HG03469 (cell line): ENCODE measurements around the gene LSM3.
"Not testable (repeated sequence)": the region's sequence is repeated elsewhere in the genome, so short reads cannot be mapped to it uniquely, and the experiment has no call there.

Experiments used
- ATAC-seq: cut with Tn5 transposase; IDR thresholded peaks from one replicate; pipeline ENCODE4 v1.9.1; 2021; ENCODE audit warnings: mild to moderate bottlenecking, moderate library complexity, moderate number of reproducible peaks; ENCODE audit not compliant: unreplicated experiment

Gene LSM3

DNA sequence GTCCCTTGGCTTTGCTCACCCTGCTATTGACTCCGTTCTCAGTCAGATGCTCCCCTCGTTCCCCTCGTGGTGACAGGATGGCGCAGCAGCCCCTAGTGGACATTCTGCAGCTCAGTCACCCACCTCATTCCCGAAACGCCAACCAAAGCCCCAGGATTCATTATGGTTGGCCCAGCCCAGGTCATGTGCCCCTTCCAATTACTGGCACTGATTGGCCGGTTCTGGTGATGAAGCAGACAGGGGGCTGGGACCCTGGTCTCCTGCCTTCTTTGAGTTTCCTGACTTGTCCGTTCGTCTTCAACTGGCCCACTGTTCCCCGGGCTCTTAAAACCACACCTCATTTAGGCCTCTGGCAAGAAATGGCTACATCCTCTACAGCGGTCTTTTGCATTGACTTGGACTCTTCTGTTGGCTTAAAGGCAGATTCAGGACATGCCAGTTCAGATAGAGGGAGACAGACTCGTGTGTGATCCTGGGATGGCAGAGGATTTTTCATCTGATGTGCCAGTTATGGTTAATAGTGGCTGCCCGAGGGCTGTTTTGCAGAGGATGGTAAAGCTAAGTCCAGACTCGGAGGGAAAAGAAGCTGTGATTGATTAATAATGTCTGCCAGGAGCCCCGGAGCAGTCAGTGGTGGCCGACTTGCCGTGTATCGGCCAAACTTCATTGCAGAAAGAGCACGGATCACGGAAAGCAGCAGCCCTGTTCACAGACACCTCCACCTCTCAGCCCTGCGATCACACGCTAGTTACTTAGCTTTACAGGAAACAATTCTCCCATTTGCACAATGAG is 37.8 kb downstream of the LSM3 start:
- no peak for ATAC-seq

GRCh38 chr3:14218355-14218754 is 39.7 kb downstream of the LSM3 start:
- ATAC-seq: no peak

- no peak for ATAC-seq
These were observed 42.3 kb downstream of the LSM3 start for GRCh38 chr3:14220933-14221332.

DNA sequence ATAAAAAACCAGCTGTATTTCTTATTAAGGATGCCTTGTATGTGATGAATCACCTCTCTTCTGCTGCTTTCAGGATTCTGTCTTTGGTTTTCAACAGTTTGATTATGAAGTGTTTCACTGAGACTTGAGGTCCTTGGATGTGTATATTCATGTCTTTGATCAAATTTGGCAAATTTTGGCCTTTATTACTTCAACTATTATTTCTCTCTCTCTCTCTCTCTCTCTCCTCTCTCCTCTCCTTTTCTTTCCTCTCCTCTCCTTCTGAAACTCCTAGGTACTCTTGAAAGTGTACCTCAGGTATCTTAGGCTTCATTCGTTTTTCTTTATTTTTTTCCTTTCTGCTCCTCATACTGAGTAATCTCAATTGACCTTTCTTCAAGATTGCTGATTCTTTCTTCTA is 43.3 kb downstream of the LSM3 start:
- no peak for ATAC-seq

GRCh38 chr3:14222457-14222856 is 43.8 kb downstream of the LSM3 start:
- no peak for ATAC-seq

GRCh38 chr3:14222900-14223594 is 44.4 kb downstream of the LSM3 start:
- no peak for ATAC-seq

GRCh38 chr3:14223595-14223994 is 45.0 kb downstream of the LSM3 start:
- peak; percentile 46 for ATAC-seq

- no peak for ATAC-seq
These were observed 46.3 kb downstream of the LSM3 start for GRCh38 chr3:14224895-14225294.

DNA sequence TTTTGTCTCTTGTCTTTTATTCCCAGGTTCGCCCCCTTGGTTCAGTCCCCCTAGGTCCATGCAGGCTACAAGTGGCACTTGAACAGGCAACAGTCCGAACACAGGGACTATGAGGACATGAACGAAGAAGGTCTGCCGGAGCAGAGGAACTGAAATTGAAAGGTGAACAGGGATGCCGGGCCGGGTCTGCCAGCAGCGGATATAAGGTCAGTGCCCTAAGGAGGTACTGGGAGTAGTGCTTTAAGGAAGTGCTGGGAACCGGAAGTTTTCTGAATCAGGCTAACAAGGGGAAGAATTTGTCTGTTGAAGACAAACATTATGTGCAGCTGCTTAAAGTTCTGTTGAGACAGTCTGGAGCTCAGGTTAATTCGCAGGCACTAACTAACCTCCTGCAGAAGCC is 46.8 kb downstream of the LSM3 start:
- no peak for ATAC-seq

DNA sequence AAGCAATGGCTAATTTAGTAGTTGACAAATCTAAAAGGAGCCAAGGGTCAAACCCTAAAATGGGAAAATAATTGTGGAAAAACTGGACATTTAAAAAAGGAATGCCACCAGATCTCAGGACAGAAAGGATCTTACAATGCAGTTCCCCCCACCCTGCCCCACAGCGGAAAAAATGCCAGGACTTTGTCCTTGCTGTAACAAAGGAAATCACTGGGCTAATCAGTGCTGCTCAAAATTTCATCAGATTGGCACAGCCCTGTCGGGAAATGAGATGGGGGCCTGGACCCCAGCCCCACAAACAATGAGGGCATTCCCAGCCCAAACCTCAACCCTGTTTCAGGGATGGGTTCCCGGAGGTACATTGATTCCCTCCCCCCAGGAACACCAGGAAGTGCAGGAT is 47.7 kb downstream of the LSM3 start:
- not testable (repeated sequence) for ATAC-seq

GRCh38 chr3:14227856-14228255 is 49.2 kb downstream of the LSM3 start:
- ATAC-seq: no peak

DNA sequence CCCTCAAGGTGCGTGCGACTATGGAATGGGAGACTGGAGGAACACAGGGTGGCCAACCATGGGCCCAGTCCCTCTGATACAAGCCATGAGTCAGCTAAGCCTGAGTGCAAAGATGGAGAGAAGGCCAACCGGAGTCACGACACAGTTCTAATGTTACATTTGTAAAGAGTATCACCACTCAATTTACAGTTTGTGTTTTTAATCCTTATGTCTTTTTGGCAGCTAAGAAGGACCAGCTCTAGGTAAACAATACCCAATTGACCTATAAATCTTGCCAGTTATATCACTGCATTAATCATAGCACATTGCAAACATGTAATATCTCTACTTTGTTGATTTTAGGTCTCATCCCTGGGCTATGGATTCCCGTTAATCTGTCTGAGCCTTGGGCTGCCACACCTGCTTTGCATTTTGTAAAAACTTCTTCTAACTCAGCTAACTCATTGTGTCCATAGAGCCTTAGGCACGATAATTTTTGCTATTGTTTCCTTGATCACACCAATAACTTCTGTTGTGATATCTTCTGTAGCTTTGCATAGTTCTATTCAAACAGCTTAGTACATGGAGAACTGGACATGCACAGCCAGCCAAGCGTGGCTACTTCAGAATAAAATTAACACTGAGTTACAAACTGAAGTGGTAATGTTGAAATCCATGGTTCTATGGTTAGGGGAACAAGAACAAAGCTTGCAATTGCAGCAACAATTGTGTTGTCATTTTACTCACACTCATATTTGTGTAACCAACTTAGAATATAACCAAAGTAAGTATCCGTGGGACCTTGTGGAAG is 50.3 kb downstream of the LSM3 start:
- ATAC-seq: no peak

- ATAC-seq: not testable (repeated sequence)
These were observed 51.1 kb downstream of the LSM3 start for GRCh38 chr3:14229695-14230094.

DNA sequence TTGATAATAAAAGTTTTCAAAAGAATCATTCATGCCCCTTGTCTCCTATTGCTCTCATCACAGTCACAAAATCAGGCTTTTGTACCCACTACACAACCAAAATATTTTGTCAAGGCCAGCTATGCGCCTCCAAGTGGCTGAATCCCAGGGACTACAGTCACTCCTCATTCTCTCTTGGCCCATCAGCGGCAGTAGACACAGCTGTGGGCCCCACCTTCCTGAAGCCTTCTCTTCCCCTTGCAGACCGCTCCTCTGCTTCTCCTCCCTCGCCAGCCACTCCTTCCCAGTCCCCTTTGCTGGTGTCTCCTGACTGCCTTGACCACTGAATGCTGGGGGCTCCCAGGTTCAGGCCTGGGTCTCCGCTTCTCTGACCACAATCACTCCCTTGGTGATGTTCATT is 52.1 kb downstream of the LSM3 start:
- no peak for ATAC-seq

GRCh38 chr3:14231145-14231990 is 52.8 kb downstream of the LSM3 start:
- no peak for ATAC-seq

DNA sequence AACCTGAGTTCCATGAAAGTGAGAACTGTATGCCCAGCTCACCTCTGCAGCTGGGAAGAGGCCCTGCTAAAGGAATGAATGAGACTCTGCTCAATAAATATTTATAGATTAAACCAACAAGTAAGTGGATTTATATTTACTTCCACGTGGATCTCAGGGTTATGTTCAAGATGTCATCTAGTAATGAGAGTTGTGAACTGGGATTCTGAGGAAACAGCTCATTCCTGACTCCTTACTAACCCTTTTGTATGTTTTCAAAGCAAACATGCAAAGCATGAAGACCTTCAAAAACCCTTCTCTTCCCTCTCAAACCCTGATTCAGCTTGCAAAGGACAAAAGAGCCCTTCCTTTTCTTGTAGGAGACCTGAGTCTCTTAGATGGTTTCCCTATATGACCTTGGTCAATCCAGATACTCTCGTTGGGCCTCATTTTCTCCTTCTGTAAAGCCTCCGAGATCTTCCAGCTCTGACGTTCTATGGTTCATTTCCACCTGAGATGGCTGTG is 53.4 kb downstream of the LSM3 start:
- ATAC-seq: no peak

GRCh38 chr3:14234251-14235002 is 55.8 kb downstream of the LSM3 start:
- ATAC-seq: no peak

DNA sequence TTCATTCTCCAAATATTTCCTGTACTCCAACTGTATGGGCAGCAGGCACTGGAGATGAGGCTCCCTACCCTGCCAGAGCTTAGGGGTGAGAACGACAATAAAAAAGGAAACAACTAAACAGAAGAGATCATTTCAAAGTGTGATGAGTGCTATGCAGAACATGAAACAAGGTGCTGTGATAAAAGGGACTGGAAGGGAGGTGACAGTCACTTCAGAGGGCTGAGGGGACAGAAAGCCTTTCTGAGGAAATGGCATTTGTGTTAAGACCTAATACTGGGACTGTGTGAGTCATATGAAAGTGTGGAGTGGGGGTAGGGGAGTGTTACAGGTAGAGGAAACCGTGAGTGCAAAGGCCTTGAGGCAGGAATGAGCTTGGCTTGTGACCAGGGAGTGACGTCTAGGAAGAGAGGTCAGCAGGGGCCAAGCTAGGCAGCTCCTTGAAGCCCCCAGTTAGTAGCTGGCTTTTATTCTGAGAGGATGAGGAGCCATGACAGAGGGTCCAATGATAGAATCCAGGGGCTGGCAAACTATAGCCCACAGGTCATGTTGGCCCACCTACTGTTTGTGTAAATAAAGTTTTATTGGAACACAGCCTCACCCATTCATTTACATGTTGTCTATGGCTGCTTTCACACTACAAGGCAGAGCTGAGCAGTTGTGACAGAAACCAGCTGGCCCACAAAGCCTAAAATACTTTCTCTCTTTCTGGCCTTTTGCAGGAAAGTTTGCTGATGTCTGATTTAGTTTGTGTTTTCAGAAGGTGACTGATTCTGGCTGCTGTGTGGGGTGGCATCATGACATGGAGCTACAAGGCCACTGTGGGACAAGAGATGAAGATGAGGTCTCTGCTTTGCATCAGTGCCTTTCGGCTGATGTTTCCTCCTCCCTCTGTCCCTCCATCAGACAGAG is 56.6 kb downstream of the LSM3 start:
- no peak for ATAC-seq

DNA sequence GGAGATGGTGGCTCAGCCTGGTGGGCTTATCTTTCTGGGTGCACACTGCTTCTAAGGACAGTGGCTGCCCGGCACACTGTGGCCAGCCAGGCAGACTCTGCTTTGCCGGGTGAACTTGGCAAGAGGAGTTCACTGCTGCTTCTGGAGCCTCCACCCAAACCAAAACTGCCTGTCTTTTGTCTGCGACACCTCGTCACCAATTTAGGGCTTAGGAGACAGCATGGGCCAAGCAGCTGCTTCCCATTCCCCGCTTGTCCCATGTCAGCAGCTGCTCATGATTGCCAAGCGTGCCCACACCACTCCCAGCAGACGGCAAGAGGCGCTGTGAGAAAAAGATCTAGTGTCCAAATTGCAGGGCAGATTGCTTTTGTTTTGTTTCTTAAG is 57.3 kb downstream of the LSM3 start:
- ATAC-seq: no peak
